ENCODE results near the gene INTS14.
"Not testable (repeated sequence)": the region's sequence is repeated elsewhere in the genome, so short reads cannot be mapped to it uniquely, and the experiment has no call there.

Gene INTS14

GRCh38 chr15:65583701-65584100, 27.2 kb downstream of the INTS14 start:
- no peak overlapping the region for H3K27ac ChIP-seq

DNA sequence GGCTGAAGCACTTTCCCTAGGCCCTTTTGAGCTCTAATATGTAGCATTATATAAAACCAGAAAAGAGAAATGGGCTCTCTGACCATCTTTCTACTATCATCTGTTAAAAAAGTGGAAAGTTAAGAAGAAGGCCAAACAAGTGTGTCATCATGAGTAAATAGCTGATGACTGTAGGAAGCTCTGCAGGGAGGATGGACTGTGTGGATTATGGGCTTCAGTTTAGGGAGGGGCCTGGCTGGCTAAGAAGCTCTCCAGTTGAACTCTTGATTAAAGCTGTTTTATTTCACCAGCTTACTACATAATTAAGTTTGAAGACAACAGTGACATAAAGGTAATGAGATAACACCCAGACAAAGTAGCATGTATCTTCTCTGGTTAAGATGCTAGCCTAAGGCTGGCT, 30.6 kb downstream of the INTS14 start:
- DNase-seq (ENCODE audit: low read depth, low spot score) = no peak
- H3K27ac ChIP-seq = no peak overlapping the region

More at GRCh38 chr15:65583701-65584100, 27.2 kb downstream of the INTS14 start:
- no peak for DNase-seq (ENCODE audit: low read depth, low spot score)

GRCh38 chr15:65579762-65580161, 31.2 kb downstream of the INTS14 start:
- no peak for DNase-seq (ENCODE audit: low read depth, low spot score)
- H3K27ac ChIP-seq = no peak overlapping the region

DNA sequence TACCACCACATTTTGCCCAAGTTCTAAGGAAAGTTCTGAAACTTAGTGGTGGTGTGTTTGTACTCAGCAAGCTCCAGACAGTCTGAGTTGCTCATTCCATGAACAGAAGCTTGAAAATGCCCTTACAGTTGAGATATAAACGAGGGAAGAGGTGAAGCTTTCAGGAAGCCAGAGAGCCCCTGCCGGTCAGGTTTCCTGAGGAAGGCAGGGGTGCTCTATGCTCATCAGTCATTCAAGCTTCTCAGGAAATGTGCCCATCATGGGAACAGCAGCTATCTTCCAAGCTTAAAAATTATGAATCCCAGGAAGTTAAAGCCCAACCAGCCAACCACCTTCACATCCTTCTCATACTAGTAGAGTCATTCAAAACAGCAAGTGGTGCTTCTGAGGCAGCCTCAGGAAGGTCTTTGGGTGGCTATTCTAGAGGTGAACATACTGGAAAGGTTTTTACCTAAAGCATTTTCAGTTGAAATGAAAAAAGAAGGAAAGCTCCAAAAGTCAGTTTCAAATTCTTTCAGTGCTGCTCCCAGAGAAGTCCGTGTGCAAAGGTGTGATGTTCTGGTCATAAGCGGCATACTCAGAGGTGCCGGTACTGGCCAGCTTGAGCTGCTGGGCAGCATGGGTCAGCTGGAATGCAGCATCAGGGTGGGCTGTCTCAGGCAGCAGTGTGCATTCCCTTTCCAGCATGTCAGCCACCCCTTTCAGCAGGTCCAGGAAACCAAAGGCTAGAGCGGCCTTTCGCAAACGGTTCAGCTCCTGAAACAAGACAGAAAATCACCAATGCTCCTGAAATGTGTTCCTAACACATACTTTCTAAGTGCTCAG, 31.8 kb downstream of the INTS14 start:
- DNase-seq (ENCODE audit: low read depth, low spot score) = no peak
- no peak overlapping the region for H3K27ac ChIP-seq

DNA sequence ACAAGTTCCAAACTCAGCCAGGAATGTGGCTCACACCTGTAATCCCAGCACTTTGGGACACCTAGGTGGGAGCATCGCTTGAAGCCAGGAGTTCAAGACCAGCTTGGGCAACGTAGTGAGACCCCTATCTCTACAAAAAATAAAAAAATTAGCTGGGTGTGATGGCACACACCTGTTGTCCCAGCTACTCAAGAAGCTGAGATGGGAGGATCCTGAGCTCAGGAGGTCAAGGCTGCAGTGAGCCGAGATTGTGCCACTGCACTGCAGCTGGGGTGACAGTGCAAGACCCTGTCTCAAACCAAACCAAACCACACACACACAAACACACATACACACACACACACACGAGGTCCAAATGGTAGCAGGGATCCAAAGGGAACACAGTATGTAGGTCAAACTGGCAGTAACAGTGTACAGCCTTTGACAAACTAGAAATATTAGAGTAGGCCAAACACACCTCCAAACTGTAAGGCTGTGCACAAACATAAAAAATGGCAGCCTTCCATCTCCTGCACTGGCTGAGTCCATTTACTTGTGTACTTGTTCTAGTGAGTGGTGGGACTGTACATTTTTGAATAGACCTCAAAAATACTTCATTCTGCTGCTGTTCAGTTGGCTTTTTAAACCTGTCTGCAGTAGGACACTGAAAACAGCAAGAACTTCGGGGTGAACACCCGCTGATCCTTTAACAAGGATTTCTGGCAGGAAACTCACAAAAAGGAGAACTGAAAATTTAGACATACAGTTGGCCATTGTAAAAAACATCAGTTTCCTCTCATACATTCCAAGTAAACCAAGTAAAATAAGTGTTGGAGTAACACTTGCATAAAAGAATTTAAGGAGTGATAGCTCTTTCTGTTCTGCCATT, 33.6 kb downstream of the INTS14 start:
- no peak for DNase-seq (ENCODE audit: low read depth, low spot score)
- H3K27ac ChIP-seq = no peak overlapping the region

- DNase-seq (ENCODE audit: low read depth, low spot score) = no peak
- no peak overlapping the region for H3K27ac ChIP-seq
Measured at GRCh38 chr15:65576664-65577063, 34.3 kb downstream of the INTS14 start.

DNA sequence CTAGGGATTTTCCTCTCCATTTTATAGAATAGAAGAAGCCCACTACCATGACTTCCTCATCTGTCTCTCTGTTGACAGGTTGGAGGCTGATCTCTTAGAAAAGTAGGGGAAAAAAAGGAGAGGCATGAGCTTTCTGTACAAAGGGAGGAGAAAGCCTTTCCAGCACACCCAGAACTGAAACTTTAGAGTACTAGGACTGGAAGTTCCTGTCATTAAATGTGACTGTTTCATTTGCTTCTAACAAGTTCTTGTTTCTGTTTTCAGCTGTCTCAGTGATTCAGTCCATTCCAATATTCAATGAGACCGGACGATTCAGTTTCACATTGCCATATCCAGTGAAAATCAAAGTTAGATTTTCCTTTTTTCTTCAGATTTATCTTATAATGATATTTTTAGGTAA, 39.0 kb downstream of the INTS14 start:
- H3K27ac ChIP-seq = no peak overlapping the region
- no peak for DNase-seq (ENCODE audit: low read depth, low spot score)

GRCh38 chr15:65569728-65570127, 41.2 kb downstream of the INTS14 start:
- H3K27ac ChIP-seq = no peak overlapping the region
- DNase-seq (ENCODE audit: low read depth, low spot score) = no peak

DNA sequence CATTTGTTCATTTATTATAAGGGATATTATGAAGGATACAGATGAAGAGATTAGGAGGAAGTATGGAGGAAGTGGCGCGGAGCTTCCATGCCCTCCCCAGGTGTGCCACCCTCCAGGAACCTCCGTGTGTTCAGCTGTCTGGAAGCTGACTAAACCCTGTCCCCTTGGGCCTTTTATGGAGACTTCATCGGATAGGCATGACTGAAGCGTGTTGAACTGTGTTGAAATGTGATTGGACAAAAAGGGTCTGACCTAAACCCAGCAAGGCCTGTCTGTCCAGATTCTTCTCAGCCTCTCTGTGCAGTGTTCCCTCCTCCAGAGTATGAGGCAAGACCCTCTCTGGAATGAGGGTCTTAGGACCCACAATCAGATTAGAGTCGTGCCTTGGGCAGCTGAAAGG, 49.0 kb downstream of the INTS14 start:
- peak; percentile 27 for DNase-seq (ENCODE audit: low read depth, low spot score)

GRCh38 chr15:65559941-65560340, 51.0 kb downstream of the INTS14 start:
- no peak for DNase-seq (ENCODE audit: low read depth, low spot score)
- no peak overlapping the region for H3K27ac ChIP-seq

More for the DNA sequence above, 49.0 kb downstream of the INTS14 start:
- peak overlapping the region; percentile 44 for H3K27ac ChIP-seq

GRCh38 chr15:65558997-65559760, 51.8 kb downstream of the INTS14 start:
- no peak for DNase-seq (ENCODE audit: low read depth, low spot score)
- H3K27ac ChIP-seq = no peak overlapping the region

GRCh38 chr15:65558336-65558735, 52.6 kb downstream of the INTS14 start:
- no peak overlapping the region for H3K27ac ChIP-seq
- no peak for DNase-seq (ENCODE audit: low read depth, low spot score)

GRCh38 chr15:65556622-65557021, 54.3 kb downstream of the INTS14 start:
- no peak for DNase-seq (ENCODE audit: low read depth, low spot score)

DNA sequence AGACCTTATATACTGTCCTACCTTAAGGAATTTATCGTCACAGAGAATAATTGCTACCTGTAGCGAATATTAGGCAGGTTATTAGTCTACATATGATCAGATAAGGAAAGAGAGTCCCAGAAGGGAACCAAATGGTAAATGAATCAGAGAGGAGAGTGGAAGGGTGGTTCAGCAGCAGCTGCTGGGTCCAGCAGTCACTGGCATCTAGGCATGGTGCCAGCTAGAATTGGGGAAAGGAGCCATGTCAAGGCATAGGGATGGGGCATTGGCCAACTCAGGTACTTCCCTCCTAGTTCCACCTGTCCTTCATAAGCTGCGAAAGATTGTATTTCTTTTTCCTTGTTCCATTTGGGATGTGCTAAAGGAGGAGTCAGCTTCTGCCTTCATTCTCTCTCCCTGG, 57.2 kb downstream of the INTS14 start:
- no peak for DNase-seq (ENCODE audit: low read depth, low spot score)
- no peak overlapping the region for H3K27ac ChIP-seq

More at GRCh38 chr15:65556622-65557021, 54.3 kb downstream of the INTS14 start:
- H3K27ac ChIP-seq = no peak overlapping the region

- not testable (repeated sequence) for DNase-seq (ENCODE audit: low read depth, low spot score); H3K27ac ChIP-seq
Measured at GRCh38 chr15:65552851-65553250, 58.1 kb downstream of the INTS14 start.

DNA sequence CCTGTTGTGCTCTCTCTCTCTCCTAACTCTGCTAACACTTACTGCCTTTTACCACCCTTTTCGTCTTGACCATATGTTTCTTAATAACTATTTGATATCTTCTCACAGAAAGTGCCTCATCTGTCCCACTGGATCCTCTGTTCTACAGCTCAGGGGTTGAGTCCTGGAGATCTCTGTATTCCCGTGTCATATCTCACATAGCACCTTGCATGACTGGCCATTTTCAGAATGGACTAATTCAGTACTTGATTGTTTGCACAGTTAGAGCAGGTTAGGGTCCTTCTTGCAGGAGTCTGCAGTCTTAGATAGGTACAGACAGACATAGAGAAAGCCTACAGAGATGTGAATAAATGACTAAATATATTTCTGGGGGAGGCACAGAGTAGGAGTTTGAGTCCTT, 59.7 kb downstream of the INTS14 start:
- H3K27ac ChIP-seq = no peak overlapping the region
- DNase-seq (ENCODE audit: low read depth, low spot score) = no peak

DNA sequence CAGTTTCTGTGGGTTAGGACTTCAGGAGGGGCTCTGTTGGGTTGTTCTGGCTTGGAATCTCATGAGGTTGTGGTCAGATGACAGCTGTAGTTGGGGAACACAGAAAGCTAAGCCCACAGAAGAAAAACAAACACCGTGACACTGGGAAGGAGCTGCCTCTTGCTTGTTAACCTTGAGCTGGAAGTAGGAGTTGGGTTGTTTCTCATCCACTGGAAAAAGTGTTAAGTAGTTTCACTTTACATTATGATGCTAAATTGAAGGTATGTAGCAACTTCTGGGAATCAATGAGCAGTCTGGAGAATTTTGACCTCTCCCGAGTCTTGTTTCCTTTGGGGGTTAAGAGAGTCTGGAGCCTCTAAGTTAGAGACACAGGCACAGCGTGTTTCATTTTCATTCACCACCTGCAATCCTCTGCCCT, 60.2 kb downstream of the INTS14 start:
- DNase-seq (ENCODE audit: low read depth, low spot score) = no peak
- no peak overlapping the region for H3K27ac ChIP-seq

DNA sequence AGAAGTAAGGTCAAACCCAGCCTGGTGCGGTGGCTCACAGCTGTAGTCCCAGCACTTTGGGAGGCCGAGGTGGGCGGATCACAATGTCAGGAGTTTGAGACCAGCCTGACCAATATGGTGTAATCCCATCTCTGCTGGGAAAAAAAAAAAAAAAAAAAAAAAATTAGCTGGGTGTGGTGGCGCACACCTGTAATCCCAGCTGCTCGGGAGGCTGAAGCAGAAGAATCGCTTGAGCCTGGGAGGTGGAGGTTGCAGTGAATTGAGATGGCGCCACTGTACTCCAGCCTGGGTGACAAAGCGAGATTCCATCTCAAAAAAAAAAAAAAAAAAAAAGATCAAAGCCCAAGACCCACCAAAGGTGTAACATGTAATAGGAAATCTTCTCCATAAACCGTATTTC, 61.6 kb downstream of the INTS14 start:
- not testable (repeated sequence) for DNase-seq (ENCODE audit: low read depth, low spot score); H3K27ac ChIP-seq

GRCh38 chr15:65547841-65548240, 63.1 kb downstream of the INTS14 start:
- DNase-seq (ENCODE audit: low read depth, low spot score) = no peak
- H3K27ac ChIP-seq = no peak overlapping the region

- no peak overlapping the region for H3K27ac ChIP-seq
- no peak for DNase-seq (ENCODE audit: low read depth, low spot score)
Measured at GRCh38 chr15:65541231-65541820, 69.6 kb downstream of the INTS14 start.

Data from epithelial cell of prostate (primary cell).